ENCODE data around the gene VSIG2. TPM values are rescaled to one million over a fixed set of nuclear protein-coding genes. Genes with fewer than 3 reads are reported as not detected.
"Not testable (repeated sequence)": the region's sequence is repeated elsewhere in the genome, so short reads cannot be mapped to it uniquely, and the experiment has no call there.

Gene VSIG2
- total and polyA plus RNA-seq, 2 donors, result 27.5 to 36.4 TPM

GRCh38 chr11:124778281-124778680 lies 26.2 kb upstream of the VSIG2 start:
- H3K27ac ChIP-seq (ENCODE audit: low read depth), result no peak overlapping the region
- H3K36me3 ChIP-seq (ENCODE audit: insufficient read depth), result no peaks in the 10 kb centered on the region
- no peak for DNase-seq (ENCODE audit: extremely low spot score)
- no peak overlapping the region for H3K4me3 ChIP-seq (ENCODE audit: low read depth, low read length)
- H3K4me1 ChIP-seq (ENCODE audit: insufficient read depth), result no peaks in the 10 kb centered on the region
- WGBS, result 81% methylated on average over 2 of the region's 2 CpGs

GRCh38 chr11:124776865-124777645 lies 25.0 kb upstream of the VSIG2 start:
- Histone ChIP-seq H3K36me3 (ENCODE audit: insufficient read depth) (no peaks in the 10 kb centered on the region), H3K27ac (ENCODE audit: low read depth) (no peak overlapping the region), H3K4me3 (ENCODE audit: low read depth, low read length) (no peak overlapping the region), H3K4me1 (ENCODE audit: insufficient read depth) (no peaks in the 10 kb centered on the region)
- no peak for DNase-seq (ENCODE audit: extremely low spot score)
- WGBS, result 84% methylated on average over 7 of the region's 7 CpGs

- not testable (repeated sequence) for H3K4me3 ChIP-seq (ENCODE audit: low read depth, low read length); H3K27ac ChIP-seq (ENCODE audit: low read depth); DNase-seq (ENCODE audit: extremely low spot score); H3K4me1 ChIP-seq (ENCODE audit: insufficient read depth); H3K36me3 ChIP-seq (ENCODE audit: insufficient read depth)
- 97% methylated on average over 6 of the region's 6 CpGs for WGBS
Observed at GRCh38 chr11:124770959-124771358, 18.9 kb upstream of the VSIG2 start.

- Histone ChIP-seq H3K36me3 (ENCODE audit: insufficient read depth) (peaks cover 3% of the 10 kb centered on the region), H3K4me3 (ENCODE audit: low read depth, low read length) (no peak overlapping the region), H3K4me1 (ENCODE audit: insufficient read depth) (no peaks in the 10 kb centered on the region), H3K27ac (ENCODE audit: low read depth) (no peak overlapping the region)
- DNase-seq (ENCODE audit: extremely low spot score), result no peak
- WGBS, result 98% methylated on average over 8 of the region's 8 CpGs
Observed at GRCh38 chr11:124769806-124770774, 18.0 kb upstream of the VSIG2 start.

- no peaks in the 10 kb centered on the region for H3K4me1 ChIP-seq (ENCODE audit: insufficient read depth)
- no peak overlapping the region for H3K27ac ChIP-seq (ENCODE audit: low read depth)
- WGBS, result 86% methylated on average over 8 of the region's 8 CpGs
- H3K4me3 ChIP-seq (ENCODE audit: low read depth, low read length), result no peak overlapping the region
- peaks cover 3% of the 10 kb centered on the region for H3K36me3 ChIP-seq (ENCODE audit: insufficient read depth)
- no peak for DNase-seq (ENCODE audit: extremely low spot score)
Observed at GRCh38 chr11:124768914-124769313, 16.9 kb upstream of the VSIG2 start.

- no peak for DNase-seq (ENCODE audit: extremely low spot score)
- Histone ChIP-seq H3K4me3 (ENCODE audit: low read depth, low read length) (no peak overlapping the region), H3K27ac (ENCODE audit: low read depth) (no peak overlapping the region), H3K36me3 (ENCODE audit: insufficient read depth) (peaks cover 3% of the 10 kb centered on the region), H3K4me1 (ENCODE audit: insufficient read depth) (no peaks in the 10 kb centered on the region)
- 95% methylated on average over 2 of the region's 2 CpGs for WGBS
Observed at GRCh38 chr11:124766156-124766555, 14.1 kb upstream of the VSIG2 start.

- WGBS, result 7% methylated on average over 21 of the region's 21 CpGs
- no peaks in the 10 kb centered on the region for H3K4me1 ChIP-seq (ENCODE audit: insufficient read depth)
Observed at GRCh38 chr11:124763156-124763947, 11.3 kb upstream of the VSIG2 start.

GRCh38 chr11:124762624-124763155 lies 10.6 kb upstream of the VSIG2 start:
- H3K4me1 ChIP-seq (ENCODE audit: insufficient read depth), result no peaks in the 10 kb centered on the region
- H3K4me3 ChIP-seq (ENCODE audit: low read depth, low read length), result peak overlapping the region; percentile 33
- WGBS, result under 1% methylated on average over 45 of the region's 45 CpGs
- H3K36me3 ChIP-seq (ENCODE audit: insufficient read depth), result peaks cover 3% of the 10 kb centered on the region
- H3K27ac ChIP-seq (ENCODE audit: low read depth), result no peak overlapping the region
- DNase-seq (ENCODE audit: extremely low spot score), result no peak

More at GRCh38 chr11:124763156-124763947, 11.3 kb upstream of the VSIG2 start:
- Histone ChIP-seq H3K27ac (ENCODE audit: low read depth) (no peak overlapping the region), H3K36me3 (ENCODE audit: insufficient read depth) (peaks cover 3% of the 10 kb centered on the region), H3K4me3 (ENCODE audit: low read depth, low read length) (peak overlapping the region; percentile 33)
- DNase-seq (ENCODE audit: extremely low spot score), result no peak

- Histone ChIP-seq H3K4me3 (ENCODE audit: low read depth, low read length) (peak within 1 kb of the TSS; percentile 33), H3K27ac (ENCODE audit: low read depth) (peak within 1 kb of the TSS; percentile 48), H3K4me1 (ENCODE audit: insufficient read depth) (no peaks in the 10 kb centered on the region), H3K36me3 (ENCODE audit: insufficient read depth) (peaks cover under 1% of the 10 kb centered on the region)
- WGBS, result under 1% methylated on average over 55 of the region's 55 CpGs
- DNase-seq (ENCODE audit: extremely low spot score), result no peak
Observed at GRCh38 chr11:124762105-124762623, 10.1 kb upstream of the VSIG2 start, which contains the start of gene ESAM. Gene ESAM (minus strand): TSS chr11:124762290. CDS start chr11:124762154, 136 bp downstream.

GRCh38 chr11:124761301-124762104 lies 9.4 kb upstream of the VSIG2 start:
- no peak for DNase-seq (ENCODE audit: extremely low spot score)
- H3K27ac ChIP-seq (ENCODE audit: low read depth), result peak overlapping the region; percentile 48
- H3K4me1 ChIP-seq (ENCODE audit: insufficient read depth), result no peaks in the 10 kb centered on the region
- H3K36me3 ChIP-seq (ENCODE audit: insufficient read depth), result no peaks in the 10 kb centered on the region
- peak overlapping the region; percentile 33 for H3K4me3 ChIP-seq (ENCODE audit: low read depth, low read length)
- 14% methylated on average over 25 of the region's 25 CpGs for WGBS

GRCh38 chr11:124760806-124761205 lies 8.8 kb upstream of the VSIG2 start:
- no peaks in the 10 kb centered on the region for H3K4me1 ChIP-seq (ENCODE audit: insufficient read depth)
- H3K36me3 ChIP-seq (ENCODE audit: insufficient read depth), result no peaks in the 10 kb centered on the region
- H3K27ac ChIP-seq (ENCODE audit: low read depth), result no peak overlapping the region
- 70% methylated on average over 3 of the region's 3 CpGs for WGBS
- peak overlapping the region; percentile 33 for H3K4me3 ChIP-seq (ENCODE audit: low read depth, low read length)
- no peak for DNase-seq (ENCODE audit: extremely low spot score)

GRCh38 chr11:124760205-124760652 lies 8.2 kb upstream of the VSIG2 start:
- WGBS, result 10% methylated on average over 25 of the region's 25 CpGs
- no peak for DNase-seq (ENCODE audit: extremely low spot score)
- Histone ChIP-seq H3K36me3 (ENCODE audit: insufficient read depth) (no peaks in the 10 kb centered on the region), H3K27ac (ENCODE audit: low read depth) (no peak overlapping the region), H3K4me3 (ENCODE audit: low read depth, low read length) (peak overlapping the region; percentile 33), H3K4me1 (ENCODE audit: insufficient read depth) (no peaks in the 10 kb centered on the region)
